HEK293 (cell line): Measurements from ENCODE around the gene IST1.
A peak's percentile ranks its signal among the peaks of the same experiment; 100 is the strongest.

Experiments used
- AEBP2 ChIP-seq: fragments of 450-650 bp; formaldehyde crosslinking; IDR thresholded peaks from 2 replicates; pipeline ENCODE4 v1.5.1; 2016; ENCODE audit warnings: missing biosample characterization, missing genetic modification characterization, borderline replicate concordance
- BCL11B ChIP-seq: fragments of 450-650 bp; formaldehyde crosslinking; IDR thresholded peaks from 2 replicates; pipeline ENCODE4 v1.5.1; 2016; ENCODE audit warnings: low read depth, missing biosample characterization, missing genetic modification characterization
- EGR2 ChIP-seq: fragments of 450-650 bp; formaldehyde crosslinking; IDR thresholded peaks from 2 replicates; pipeline ENCODE4 v1.5.1; 2016; ENCODE audit warnings: low read depth, missing biosample characterization, missing genetic modification characterization
- GLI4 ChIP-seq: fragments of 450-650 bp; formaldehyde crosslinking; IDR thresholded peaks from 2 replicates; pipeline ENCODE4 v1.5.1; 2016; ENCODE audit warnings: missing biosample characterization, missing genetic modification characterization
- GLIS2 ChIP-seq: fragments of 450-650 bp; formaldehyde crosslinking; IDR thresholded peaks from 2 replicates; pipeline ENCODE4 v1.5.1; 2016; ENCODE audit warnings: missing biosample characterization, missing genetic modification characterization
- HOXD13 ChIP-seq: sonication (generic); formaldehyde crosslinking; IDR thresholded peaks from 2 replicates; pipeline ENCODE4 v1.8.0; 2022; ENCODE audit warnings: missing genetic modification reagents, borderline replicate concordance
- MZF1 ChIP-seq: fragments of 450-650 bp; formaldehyde crosslinking; IDR thresholded peaks from 2 replicates; pipeline ENCODE4 v1.5.1; 2017; ENCODE audit warnings: missing biosample characterization, missing genetic modification characterization, borderline replicate concordance
- PATZ1 ChIP-seq: fragments of 450-650 bp; formaldehyde crosslinking; IDR thresholded peaks from 2 replicates; pipeline ENCODE4 v1.5.1; 2016; ENCODE audit warnings: missing biosample characterization, missing genetic modification characterization
- TSHZ1 ChIP-seq: fragments of 450-650 bp; formaldehyde crosslinking; IDR thresholded peaks from 2 replicates; pipeline ENCODE4 v1.5.1; 2016; ENCODE audit warnings: missing biosample characterization, missing genetic modification characterization, borderline replicate concordance
- ZBTB20 ChIP-seq: fragments of 450-650 bp; formaldehyde crosslinking; IDR thresholded peaks from 2 replicates; pipeline ENCODE4 v1.5.1; 2016; ENCODE audit warnings: missing biosample characterization, missing genetic modification characterization
- ZBTB21 ChIP-seq: fragments of 450-650 bp; formaldehyde crosslinking; IDR thresholded peaks from 2 replicates; pipeline ENCODE4 v1.5.1; 2017; ENCODE audit warnings: missing biosample characterization, missing genetic modification characterization
- ZFHX2 ChIP-seq: fragments of 450-650 bp; formaldehyde crosslinking; conservative IDR thresholded peaks from 2 replicates; pipeline ENCODE4 v1.5.1; 2016; ENCODE audit warnings: missing biosample characterization, missing genetic modification characterization
- ZFP41 ChIP-seq: fragments of 450-650 bp; formaldehyde crosslinking; IDR thresholded peaks from 2 replicates; pipeline ENCODE4 v1.5.1; 2016; ENCODE audit warnings: missing biosample characterization, missing genetic modification characterization, borderline replicate concordance
- ZNF121 ChIP-seq: fragments of 450-650 bp; formaldehyde crosslinking; IDR thresholded peaks from 2 replicates; pipeline ENCODE4 v1.5.1; 2016; ENCODE audit warnings: missing biosample characterization, missing genetic modification characterization
- ZNF19 ChIP-seq: fragments of 450-650 bp; formaldehyde crosslinking; IDR thresholded peaks from 2 replicates; pipeline ENCODE4; 2016; ENCODE audit warnings: missing biosample characterization, missing genetic modification characterization, low read depth
- ZNF221 ChIP-seq: fragments of 450-650 bp; formaldehyde crosslinking; IDR thresholded peaks from 2 replicates; pipeline ENCODE4 v1.5.1; 2017; ENCODE audit warnings: missing biosample characterization, missing genetic modification characterization, borderline replicate concordance
- ZNF24 ChIP-seq: fragments of 450-650 bp; formaldehyde crosslinking; IDR thresholded peaks from 2 replicates; pipeline ENCODE4 v1.5.1; 2016; ENCODE audit warnings: missing biosample characterization, missing genetic modification characterization
- ZNF292 ChIP-seq: fragments of 450-650 bp; formaldehyde crosslinking; IDR thresholded peaks from 2 replicates; pipeline ENCODE4 v1.5.1; 2016; ENCODE audit warnings: low read depth, missing biosample characterization, missing genetic modification characterization, borderline replicate concordance
- ZNF302 ChIP-seq: fragments of 450-650 bp; formaldehyde crosslinking; IDR thresholded peaks from 2 replicates; pipeline ENCODE4 v1.5.1; 2016; ENCODE audit warnings: missing biosample characterization, missing genetic modification characterization, low read depth
- ZNF341 ChIP-seq: fragments of 450-650 bp; formaldehyde crosslinking; IDR thresholded peaks from 2 replicates; pipeline ENCODE4; 2016; ENCODE audit warnings: low read depth, missing biosample characterization, missing genetic modification characterization
- ZNF350 ChIP-seq: fragments of 450-650 bp; formaldehyde crosslinking; IDR thresholded peaks from 2 replicates; pipeline ENCODE4 v1.5.0; 2017; ENCODE audit warnings: missing biosample characterization, mild to moderate bottlenecking, missing genetic modification characterization
- ZNF391 ChIP-seq: fragments of 450-650 bp; formaldehyde crosslinking; IDR thresholded peaks from 2 replicates; pipeline ENCODE4 v1.5.1; 2016; ENCODE audit warnings: low read depth, missing biosample characterization, missing genetic modification characterization, borderline replicate concordance
- ZNF549 ChIP-seq: fragments of 450-650 bp; IDR thresholded peaks from 2 replicates; pipeline ENCODE4 v1.5.1; 2018; ENCODE audit warnings: missing biosample characterization, missing genetic modification characterization, mild to moderate bottlenecking, inconsistent platforms, moderate library complexity
- ZNF558 ChIP-seq: fragments of 450-650 bp; formaldehyde crosslinking; IDR thresholded peaks from 2 replicates; pipeline ENCODE4 v1.5.1; 2016; ENCODE audit warnings: missing biosample characterization, missing genetic modification characterization
- ZNF600 ChIP-seq: fragments of 450-650 bp; formaldehyde crosslinking; IDR thresholded peaks from 2 replicates; pipeline ENCODE4 v1.5.1; 2016; ENCODE audit warnings: missing biosample characterization, missing genetic modification characterization
- ZNF626 ChIP-seq: fragments of 450-650 bp; sonication (Bioruptor Pico); formaldehyde crosslinking; IDR thresholded peaks from 2 replicates; pipeline ENCODE4 v1.5.1; 2018; ENCODE audit warnings: missing biosample characterization, missing genetic modification characterization, inconsistent platforms
- ZNF768 ChIP-seq: fragments of 450-650 bp; formaldehyde crosslinking; IDR thresholded peaks from 2 replicates; pipeline ENCODE4 v1.5.1; 2018; ENCODE audit warnings: missing biosample characterization, mild to moderate bottlenecking, missing genetic modification characterization
- ZNF776 ChIP-seq: fragments of 450-650 bp; formaldehyde crosslinking; IDR thresholded peaks from 2 replicates; pipeline ENCODE4 v1.5.0; 2017; ENCODE audit warnings: missing biosample characterization, missing genetic modification characterization, borderline replicate concordance
- ZNF791 ChIP-seq: fragments of 450-650 bp; formaldehyde crosslinking; IDR thresholded peaks from 2 replicates; pipeline ENCODE4 v1.5.1; 2016; ENCODE audit warnings: missing biosample characterization, missing genetic modification characterization
- ZNF830 ChIP-seq: fragments of 450-650 bp; IDR thresholded peaks from 2 replicates; pipeline ENCODE4 v1.5.0; 2018; ENCODE audit warnings: missing biosample characterization, missing genetic modification characterization, low read depth, mild to moderate bottlenecking, moderate library complexity
- ZSCAN5A ChIP-seq: fragments of 450-650 bp; formaldehyde crosslinking; IDR thresholded peaks from 2 replicates; pipeline ENCODE4 v1.5.1; 2016; ENCODE audit warnings: missing biosample characterization, missing genetic modification characterization

The IST1 gene

GRCh38 chr16:71894921-71895678 is at the start of gene IST1 (continued):
- peak; percentile 72; the same call in 1 of the 2 replicates for TF ChIP-seq ZNF391 (tag by site-specific recombination)
- peak; percentile 94; the same call in 1 of the 2 replicates for TF ChIP-seq ZNF776 (tag by site-specific recombination)
- no peak for TF ChIP-seq ZNF768 (tag by site-specific recombination)
- peak; percentile 97 for TF ChIP-seq ZNF341
- peak; percentile 89 for TF ChIP-seq ZFHX2 (tag by site-specific recombination)
- TF ChIP-seq ZNF830 (tag by site-specific recombination): no peak
- peak; percentile 99 for TF ChIP-seq GLIS2 (tag by site-specific recombination)
- TF ChIP-seq GLI4 (tag by site-specific recombination): no peak
- peak; percentile 81 for TF ChIP-seq BCL11B (tag by site-specific recombination)
- 0 out of 2 replicates have a peak, but pooled peaks have one; percentile 57 for TF ChIP-seq MZF1
- no peak for TF ChIP-seq HOXD13 (CRISPR knock-in tag)
- TF ChIP-seq ZNF600: peak; percentile 90
- TF ChIP-seq ZNF626: no peak
- peak; percentile 15; the same call in 1 of the 2 replicates for TF ChIP-seq ZNF558
- TF ChIP-seq ZNF221 (tag by site-specific recombination): no peak
- TF ChIP-seq ZSCAN5A: no peak
- TF ChIP-seq AEBP2: no peak
- TF ChIP-seq ZNF549: no peak
- no peak for TF ChIP-seq ZNF121 (tag by site-specific recombination)
- no peak for TF ChIP-seq ZNF791
- peak; percentile 89 for TF ChIP-seq ZBTB20
- peak; percentile 87 for TF ChIP-seq ZNF24 (tag by site-specific recombination)
- no peak for TF ChIP-seq ZNF302 (tag by site-specific recombination)
- TF ChIP-seq ZFP41 (tag by site-specific recombination): no peak
- TF ChIP-seq EGR2: peak; percentile 84
- peak; percentile 99 for TF ChIP-seq PATZ1 (tag by site-specific recombination)
- peak; percentile 91 for TF ChIP-seq ZNF350
- peak; percentile 14; the same call in 1 of the 2 replicates for TF ChIP-seq TSHZ1
- TF ChIP-seq ZNF19: 0 out of 2 replicates have a peak, but pooled peaks have one; percentile 2
- no peak for TF ChIP-seq ZNF292 (tag by site-specific recombination)
- TF ChIP-seq ZBTB21 (tag by site-specific recombination): peak; percentile 74
